GM23338 (cell line): ENCODE measurements around the gene PTPN12. TPM values are rescaled to one million over a fixed set of nuclear protein-coding genes. Genes with fewer than 3 reads are reported as not detected.

Experiments
- ATAC-seq: fragments of 200-7000 bp; cut with Tn5 transposase; 3 replicates; pipeline ENCODE4 v1.9.1; 2020
- DNase-seq: peaks from one replicate; pipeline ENCODE4 v3.0.0-alpha.2; 2015; ENCODE audit warnings: low spot score
- H2AFZ ChIP-seq: fragments of 200-600 bp; sonication (generic); 2 replicates; pipeline ENCODE4 v1.8.0; 2016; ENCODE audit warnings: antibody characterized with exemption, mild to moderate bottlenecking, moderate library complexity
- H3F3A ChIP-seq: fragments of 200-600 bp; sonication (generic); replicated peaks from 2 replicates; pipeline ENCODE4 v1.8.0; 2017; ENCODE audit warnings: antibody characterized with exemption, mixed run types, low read depth
- H3K27ac ChIP-seq: fragments of 200-600 bp; sonication (generic); 2 replicates; pipeline ENCODE4 v1.6.1; 2016; ENCODE audit warnings: low read depth
- H3K27me3 ChIP-seq: fragments of 200-600 bp; sonication (generic); 2 replicates; pipeline ENCODE4 v1.8.0; 2016; ENCODE audit warnings: mild to moderate bottlenecking, mixed run types, moderate library complexity; ENCODE audit not compliant: insufficient read depth
- H3K36me3 ChIP-seq: fragments of 200-600 bp; sonication (generic); 2 replicates; pipeline ENCODE4 v1.8.0; 2016; ENCODE audit warnings: mild to moderate bottlenecking; ENCODE audit not compliant: insufficient read depth
- H3K4me1 ChIP-seq: fragments of 200-600 bp; sonication (generic); 2 replicates; pipeline ENCODE4 v1.8.0; 2016; ENCODE audit warnings: mild to moderate bottlenecking, moderate library complexity; ENCODE audit not compliant: insufficient read depth
- H3K4me2 ChIP-seq: fragments of 200-600 bp; sonication (generic); 2 replicates; pipeline ENCODE4 v1.7.1; 2017; ENCODE audit warnings: mixed run types
- H3K4me3 ChIP-seq: fragments of 200-600 bp; sonication (generic); 2 replicates; pipeline ENCODE4 v1.6.1; 2016; ENCODE audit warnings: mixed run types
- H3K79me2 ChIP-seq: fragments of 200-600 bp; sonication (generic); replicated peaks from 2 replicates; pipeline ENCODE4 v1.8.0; 2017; ENCODE audit warnings: mild to moderate bottlenecking; ENCODE audit not compliant: insufficient read depth
- H3K9me2 ChIP-seq: fragments of 200-600 bp; sonication (generic); 2 replicates; pipeline ENCODE4 v1.8.0; 2017; ENCODE audit not compliant: insufficient read depth
- H4K20me1 ChIP-seq: fragments of 200-600 bp; sonication (generic); replicated peaks from 2 replicates; pipeline ENCODE4 v1.8.0; 2017; ENCODE audit warnings: mild to moderate bottlenecking; ENCODE audit not compliant: insufficient read depth
- H3K27ac Mint-ChIP-seq: 2 replicates; pipeline ENCODE4 v1.8.0; 2020; ENCODE audit warnings: inconsistent platforms, mild to moderate bottlenecking, moderate library complexity, mixed read lengths
- H3K27me3 Mint-ChIP-seq: 3 replicates; pipeline ENCODE4 v1.8.0; 2022; ENCODE audit warnings: low read depth, mild to moderate bottlenecking, moderate library complexity, mixed read lengths, inconsistent platforms; ENCODE audit not compliant: insufficient read depth, poor library complexity
- H3K36me3 Mint-ChIP-seq: 3 replicates; pipeline ENCODE4 v1.8.0; 2021; ENCODE audit warnings: low read depth, mild to moderate bottlenecking, inconsistent platforms, moderate library complexity, mixed read lengths
- H3K4me1 Mint-ChIP-seq: 3 replicates; pipeline ENCODE4 v1.8.0; 2020; ENCODE audit warnings: mild to moderate bottlenecking, inconsistent platforms, mixed read lengths
- H3K4me3 Mint-ChIP-seq: 3 replicates; pipeline ENCODE4 v1.8.0; 2021; ENCODE audit warnings: moderate library complexity, mild to moderate bottlenecking, inconsistent platforms, mixed read lengths
- H3K9me3 Mint-ChIP-seq: 3 replicates; pipeline ENCODE4 v1.8.0; 2020; ENCODE audit warnings: moderate library complexity, mild to moderate bottlenecking, inconsistent platforms, mixed read lengths
- CREB1 ChIP-seq: fragments of 250-450 bp; sonication (Bioruptor Pico); IDR thresholded peaks from 2 replicates; pipeline ENCODE4 v1.5.0; 2020; ENCODE audit warnings: low read depth, mild to moderate bottlenecking, moderate library complexity
- CTCF ChIP-seq, 2 experiments: fragments of 200-600 bp in 1 of 2; sonication (generic) in 1 of 2; conservative IDR thresholded peaks; 2 replicates each; pipeline versions ENCODE4 v1.5.1 to v1.6.1; 2016 to 2017; ENCODE audit warnings: antibody characterized with exemption in 2 of 2, low read depth in 2 of 2, mild to moderate bottlenecking in 2 of 2, moderate library complexity in 1 of 2
- JUNB ChIP-seq: IDR thresholded peaks from one replicate; pipeline ENCODE4 v1.6.1; 2016; ENCODE audit warnings: antibody characterized with exemption; ENCODE audit not compliant: unreplicated experiment
- NANOG ChIP-seq: IDR thresholded peaks from 2 replicates; pipeline ENCODE4 v1.6.1; 2016; ENCODE audit warnings: antibody characterized with exemption, borderline replicate concordance
- POLR2AphosphoS5 ChIP-seq: IDR thresholded peaks from 2 replicates; pipeline ENCODE4 v1.6.1; 2016; ENCODE audit warnings: antibody characterized with exemption, low read depth
- STAT1 ChIP-seq: IDR thresholded peaks from one replicate; pipeline ENCODE4 v1.6.1; 2016; ENCODE audit warnings: antibody characterized with exemption; ENCODE audit not compliant: unreplicated experiment
- ZNF114 ChIP-seq: fragments of 250-450 bp; sonication (Bioruptor Pico); IDR thresholded peaks from 2 replicates; pipeline ENCODE4 v1.5.0; 2020; ENCODE audit warnings: mild to moderate bottlenecking, moderate library complexity
- ZNF462 ChIP-seq: fragments of 250-450 bp; sonication (Bioruptor Pico); IDR thresholded peaks from 2 replicates; pipeline ENCODE4 v1.5.0; 2020; ENCODE audit warnings: mild to moderate bottlenecking, moderate library complexity
- polyA plus RNA-seq: library from polyadenylated mRNA; unstranded; fragments of >200 nt; fragmentation: Nextera tagmentation; extraction: Ambion mirVana; gene quantifications from 2 replicates; pipeline ENCODE4 v1.2.1, GENCODE V29; 2016
- total RNA-seq: library from RNA; depleted of rRNA; stranded (reverse); fragments of >200 nt; shearing (Covaris generic); gene quantifications from 2 replicates; pipeline ENCODE4 v1.2.3, GENCODE V29; 2014

The PTPN12 gene
- total and polyA plus RNA-seq, 2 experiments from 2014 or later: 58.8 to 187 TPM

- TF ChIP-seq ZNF462 (CRISPR knock-in tag): no peak
- TF ChIP-seq POLR2AphosphoS5: no peak
- no peak for TF ChIP-seq ZNF114 (CRISPR knock-in tag)
- no peak for TF ChIP-seq JUNB
- no peak for TF ChIP-seq CREB1 (CRISPR knock-in tag)
- TF ChIP-seq CTCF (conservative IDR thresholded peaks at IDR 0.05; ENCODE audit: low read depth in 2 of 2): no peak
- TF ChIP-seq STAT1: no peak
Measured at GRCh38 chr7:77626586-77627308, 89.7 kb downstream of the PTPN12 start (continued).

- Mint-ChIP-seq H3K4me3 (no peak overlapping the region), H3K27ac (no peak overlapping the region), H3K9me3 (no peaks in the 10 kb centered on the region), H3K4me1 (no peaks in the 10 kb centered on the region), H3K27me3 (no peaks in the 10 kb centered on the region), H3K36me3 (peaks cover 55% of the 10 kb centered on the region; the same call in 2 of the 3 replicates)
- H3K9me2 ChIP-seq: no peaks in the 10 kb centered on the region
- H3K27me3 ChIP-seq: no peaks in the 10 kb centered on the region
- H4K20me1 ChIP-seq: peaks cover 3% of the 10 kb centered on the region; the same call in 1 of the 2 replicates
- DNase-seq (no peak), ATAC-seq (no peak)
- no peaks in the 10 kb centered on the region for H3F3A ChIP-seq
- peaks cover 24% of the 10 kb centered on the region; the same call in 1 of the 2 replicates for H3K36me3 ChIP-seq
- no peaks in the 10 kb centered on the region for H3K4me1 ChIP-seq
- H3K4me2 ChIP-seq: no peak overlapping the region
- H3K79me2 ChIP-seq: no peaks in the 10 kb centered on the region
- H3K4me3 ChIP-seq: no peak overlapping the region
- H2AFZ ChIP-seq: no peak overlapping the region
- no peak overlapping the region for H3K27ac ChIP-seq
- TF ChIP-seq NANOG: no peak
- TF ChIP-seq POLR2AphosphoS5: no peak
- TF ChIP-seq ZNF462 (CRISPR knock-in tag): no peak
Measured at GRCh38 chr7:77627309-77627676, 90.2 kb downstream of the PTPN12 start.
